Measurements from ENCODE around the gene CYREN.

CYREN gene

DNA sequence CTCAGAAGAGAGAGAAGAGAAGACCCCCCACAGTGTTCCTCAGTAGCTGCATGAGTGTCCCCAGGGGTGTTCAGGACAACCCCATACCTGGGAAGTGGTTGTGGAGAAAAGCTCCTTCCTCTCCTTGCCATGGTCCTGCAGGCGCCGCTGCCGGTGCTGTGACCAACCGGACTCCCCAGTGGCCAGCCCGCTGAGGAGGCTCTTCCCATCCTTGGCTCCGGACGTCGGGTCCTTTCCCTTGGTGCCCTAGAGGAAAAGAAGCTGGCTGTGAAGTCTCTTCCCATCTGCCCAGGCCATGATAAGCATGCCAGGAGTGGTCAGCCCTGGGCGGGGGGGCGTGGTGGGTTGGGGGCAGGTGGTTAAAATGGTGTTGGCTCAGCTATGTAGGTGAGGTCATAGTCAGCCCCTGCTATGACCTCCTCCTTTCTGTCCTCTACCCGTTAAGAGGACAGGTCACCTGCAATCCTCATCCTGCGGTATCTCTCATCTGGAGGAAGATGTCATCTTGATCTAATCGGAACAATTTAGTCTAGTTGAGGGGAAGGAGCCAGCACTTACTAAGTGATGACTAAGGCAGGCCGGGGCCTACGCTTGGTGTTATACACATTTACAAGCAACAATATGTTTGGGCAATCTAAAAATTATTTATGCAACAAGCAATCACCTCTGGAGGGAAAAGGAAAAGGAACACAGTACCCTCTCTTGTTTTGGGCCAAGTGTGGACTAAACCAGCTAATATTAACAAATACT, 27.6 kb upstream of the CYREN start:
- in situ Hi-C loops (cut with MboI; ENCODE audit: low sequenced_read_pairs): no loop called here

GRCh38 chr7:135197343-135197742, 26.8 kb upstream of the CYREN start:
- in situ Hi-C loops (cut with MboI; ENCODE audit: low sequenced_read_pairs): no loop called here

GRCh38 chr7:135195968-135196629, 25.6 kb upstream of the CYREN start:
- in situ Hi-C loops (cut with MboI; ENCODE audit: low sequenced_read_pairs): no loop called here

- in situ Hi-C loops (cut with MboI; ENCODE audit: low sequenced_read_pairs): no loop called here
These were observed 24.6 kb upstream of the CYREN start for GRCh38 chr7:135195156-135195555.

DNA sequence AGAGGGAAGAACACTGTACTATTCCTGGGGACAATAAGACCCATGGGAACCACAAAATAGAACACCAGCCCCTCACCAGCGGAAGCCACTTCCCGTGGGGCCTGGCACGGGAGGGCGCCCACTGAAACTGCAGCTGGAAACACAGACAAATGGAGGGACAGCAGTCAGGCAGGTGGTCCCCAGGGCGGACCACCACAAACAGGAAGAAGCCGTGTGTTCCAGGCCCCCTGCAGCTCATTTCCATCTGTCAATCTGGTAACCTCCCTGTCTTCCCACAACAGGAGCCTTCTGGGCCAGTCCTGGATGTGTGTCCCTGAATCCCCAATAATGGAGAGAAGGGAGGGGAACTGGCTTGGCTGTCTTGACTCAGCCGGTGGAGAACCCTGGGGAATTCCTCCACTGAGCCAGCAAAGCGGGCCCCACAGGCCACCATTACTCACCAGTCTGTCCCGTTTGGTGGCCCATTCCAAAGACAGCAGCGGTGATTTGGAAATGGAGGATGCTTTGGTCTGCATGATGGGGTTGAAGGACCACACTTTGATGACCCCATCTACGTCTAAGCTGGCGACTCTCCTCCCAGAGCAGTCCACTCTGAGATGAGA, 24.1 kb upstream of the CYREN start:
- in situ Hi-C loops (cut with MboI; ENCODE audit: low sequenced_read_pairs): no loop called here

GRCh38 chr7:135193615-135194081, 23.1 kb upstream of the CYREN start:
- in situ Hi-C loops (cut with MboI; ENCODE audit: low sequenced_read_pairs): no loop called here

DNA sequence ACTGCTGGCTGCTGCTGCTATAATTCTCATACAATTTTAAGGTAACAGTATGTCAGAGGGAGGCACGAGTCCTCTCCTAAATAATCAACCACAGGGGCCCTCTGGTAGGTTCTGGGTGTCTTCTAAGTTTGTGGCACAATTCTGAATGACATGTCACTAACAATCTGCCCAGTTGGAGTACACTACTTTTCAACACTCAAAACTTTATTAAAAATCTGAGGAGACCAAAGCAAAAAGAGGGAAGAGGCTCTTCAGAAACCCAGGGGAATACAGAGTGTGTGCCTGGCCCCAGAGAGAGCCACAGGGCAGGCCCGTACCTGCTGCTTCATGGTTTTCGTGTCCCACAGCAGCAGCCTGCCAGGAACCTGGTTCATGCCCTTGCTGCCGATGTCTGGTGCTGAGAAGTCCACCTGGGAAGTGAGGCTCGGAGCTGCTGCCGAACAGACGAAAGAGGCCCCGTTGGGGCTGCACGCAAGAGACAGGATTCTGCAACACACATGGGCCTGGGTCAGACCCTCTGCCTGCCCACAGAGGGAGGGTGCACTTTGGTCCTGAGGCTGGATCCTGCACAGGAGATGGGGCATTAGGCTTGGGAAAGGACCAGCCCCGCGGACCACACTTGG, 22.5 kb upstream of the CYREN start:
- in situ Hi-C loops (cut with MboI; ENCODE audit: low sequenced_read_pairs): no loop called here

DNA sequence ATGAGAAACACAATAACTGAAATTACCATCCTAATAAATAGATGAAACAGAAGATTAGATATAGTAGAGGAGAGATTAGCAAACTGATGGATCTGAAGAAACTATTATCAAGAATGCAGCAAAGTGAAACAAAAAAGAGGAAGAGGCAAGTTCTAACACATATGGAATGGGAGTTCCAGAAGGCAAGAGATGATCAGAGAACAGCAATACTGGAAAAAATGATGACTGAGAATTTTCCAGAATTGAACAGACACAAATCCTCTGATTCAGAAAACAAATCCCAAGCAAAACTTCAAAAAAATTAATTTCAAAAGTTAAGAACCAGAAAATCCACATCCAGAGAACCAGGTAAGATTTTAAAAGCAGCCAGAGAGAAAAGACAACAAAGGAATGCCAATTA, 20.2 kb upstream of the CYREN start:
- in situ Hi-C loops (cut with MboI; ENCODE audit: low sequenced_read_pairs): no loop called here

DNA sequence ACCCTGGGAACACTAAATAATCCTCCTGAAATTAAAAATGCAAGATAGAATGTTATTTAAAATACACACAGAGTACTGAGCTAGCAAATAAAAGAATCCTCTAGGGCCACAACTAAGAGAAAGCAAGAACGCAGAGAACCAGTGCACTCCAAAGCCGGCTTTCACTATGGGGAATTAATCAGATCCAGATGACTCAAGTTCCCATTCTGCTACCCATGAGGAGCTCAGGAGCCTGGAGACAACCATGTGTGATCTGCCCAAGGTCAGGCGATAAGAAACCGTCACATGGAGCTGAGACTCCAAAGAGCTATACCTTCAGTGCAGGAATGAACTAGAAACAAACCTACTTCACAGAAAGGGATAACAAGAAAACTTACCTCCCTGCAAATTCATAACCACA, 19.5 kb upstream of the CYREN start:
- in situ Hi-C loops (cut with MboI; ENCODE audit: low sequenced_read_pairs): no loop called here

GRCh38 chr7:135189221-135189662, 18.7 kb upstream of the CYREN start:
- in situ Hi-C loops (cut with MboI; ENCODE audit: low sequenced_read_pairs): no loop called here

DNA sequence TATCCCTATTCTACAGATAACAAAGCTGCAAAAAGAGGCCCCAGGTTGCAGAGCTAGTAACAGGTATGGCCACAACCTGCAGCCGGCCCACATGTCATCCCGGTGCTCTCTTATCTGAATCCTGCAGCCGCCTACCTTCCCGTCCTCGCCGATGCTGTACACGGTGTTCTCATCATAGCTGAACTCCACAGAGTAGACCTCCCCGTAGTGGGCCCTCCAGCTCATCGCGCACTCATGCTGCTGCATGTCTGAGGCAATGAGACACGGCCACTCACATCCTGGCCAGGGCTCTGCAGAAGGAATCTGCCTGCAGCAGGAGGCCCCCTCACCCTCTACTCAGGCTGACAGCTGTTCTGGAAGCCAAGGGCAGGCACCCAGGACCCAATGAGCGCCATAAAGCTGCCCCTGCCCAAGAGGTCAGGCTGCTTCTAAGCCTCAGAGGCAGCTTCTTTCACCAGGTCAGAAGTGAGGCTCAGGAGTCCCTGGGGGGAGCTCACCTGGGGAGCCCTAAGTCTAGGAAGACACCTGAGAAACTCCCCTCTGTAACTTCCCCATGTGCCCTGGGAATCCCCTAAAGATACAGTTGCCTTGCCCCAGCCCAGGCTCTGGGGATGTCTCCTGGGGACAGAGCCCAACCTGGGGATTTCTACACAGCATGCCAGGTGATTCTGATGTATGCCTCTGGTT, 17.9 kb upstream of the CYREN start:
- in situ Hi-C loops (cut with MboI; ENCODE audit: low sequenced_read_pairs): no loop called here

GRCh38 chr7:135186841-135187253, 16.3 kb upstream of the CYREN start:
- in situ Hi-C loops (cut with MboI; ENCODE audit: low sequenced_read_pairs): no loop called here

DNA sequence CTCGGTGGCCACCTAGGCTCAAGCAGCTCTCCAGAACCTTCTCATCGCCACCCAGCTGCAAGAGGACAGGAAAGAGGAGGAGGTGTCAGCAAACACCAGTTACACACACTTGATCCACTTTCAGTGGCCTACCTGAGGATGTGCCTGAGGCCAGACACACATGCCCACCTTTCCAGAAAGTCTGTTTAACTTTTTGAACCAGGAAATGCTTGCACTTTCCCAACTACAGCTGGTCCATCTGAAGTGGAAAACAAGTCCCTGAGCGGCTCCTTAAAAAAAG, 15.7 kb upstream of the CYREN start:
- in situ Hi-C loops (cut with MboI; ENCODE audit: low sequenced_read_pairs): no loop called here

DNA sequence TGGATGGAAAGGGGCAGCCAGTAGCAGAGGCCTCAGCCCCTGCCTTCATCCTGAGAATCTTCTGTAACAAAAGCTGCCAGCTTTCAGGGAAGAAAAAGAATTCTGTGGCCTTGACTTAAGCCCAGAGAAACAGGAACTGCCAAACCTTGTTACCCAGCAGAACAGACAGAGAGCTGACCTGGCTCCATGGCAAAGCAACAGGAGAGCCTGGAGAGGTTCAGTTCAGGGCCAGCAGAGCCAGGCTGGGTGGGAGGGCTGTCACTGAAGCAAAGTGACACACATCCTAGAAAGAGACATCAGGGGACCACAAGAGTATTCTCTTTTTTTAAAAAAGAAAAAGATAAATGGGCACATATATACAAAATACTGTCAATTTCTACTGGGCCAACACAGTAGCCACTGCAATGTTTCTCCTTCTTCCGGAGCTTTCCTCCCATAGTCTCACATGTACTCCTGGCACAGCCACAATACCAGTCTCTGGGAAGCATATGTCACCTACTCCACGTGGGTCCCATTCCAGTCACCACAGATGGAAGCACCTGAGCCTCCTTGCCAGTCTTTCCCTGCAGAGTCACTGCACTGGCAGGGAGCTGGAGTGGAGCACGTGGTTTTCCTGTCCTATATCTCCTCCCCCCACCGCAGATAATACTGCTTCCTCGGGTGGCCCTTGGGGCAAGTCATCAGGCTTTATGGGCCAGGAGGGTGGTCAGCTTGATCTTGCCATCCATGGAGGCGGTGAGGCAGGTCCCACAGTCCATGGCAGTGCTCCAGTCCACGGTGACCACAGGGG, 15.2 kb upstream of the CYREN start:
- in situ Hi-C loops (cut with MboI; ENCODE audit: low sequenced_read_pairs): no loop called here

GRCh38 chr7:135184254-135184841, 13.8 kb upstream of the CYREN start:
- in situ Hi-C loops (cut with MboI; ENCODE audit: low sequenced_read_pairs): no loop called here

- in situ Hi-C loops (cut with MboI; ENCODE audit: low sequenced_read_pairs): no loop called here
These were observed 13.0 kb upstream of the CYREN start for GRCh38 chr7:135183478-135183877.

DNA sequence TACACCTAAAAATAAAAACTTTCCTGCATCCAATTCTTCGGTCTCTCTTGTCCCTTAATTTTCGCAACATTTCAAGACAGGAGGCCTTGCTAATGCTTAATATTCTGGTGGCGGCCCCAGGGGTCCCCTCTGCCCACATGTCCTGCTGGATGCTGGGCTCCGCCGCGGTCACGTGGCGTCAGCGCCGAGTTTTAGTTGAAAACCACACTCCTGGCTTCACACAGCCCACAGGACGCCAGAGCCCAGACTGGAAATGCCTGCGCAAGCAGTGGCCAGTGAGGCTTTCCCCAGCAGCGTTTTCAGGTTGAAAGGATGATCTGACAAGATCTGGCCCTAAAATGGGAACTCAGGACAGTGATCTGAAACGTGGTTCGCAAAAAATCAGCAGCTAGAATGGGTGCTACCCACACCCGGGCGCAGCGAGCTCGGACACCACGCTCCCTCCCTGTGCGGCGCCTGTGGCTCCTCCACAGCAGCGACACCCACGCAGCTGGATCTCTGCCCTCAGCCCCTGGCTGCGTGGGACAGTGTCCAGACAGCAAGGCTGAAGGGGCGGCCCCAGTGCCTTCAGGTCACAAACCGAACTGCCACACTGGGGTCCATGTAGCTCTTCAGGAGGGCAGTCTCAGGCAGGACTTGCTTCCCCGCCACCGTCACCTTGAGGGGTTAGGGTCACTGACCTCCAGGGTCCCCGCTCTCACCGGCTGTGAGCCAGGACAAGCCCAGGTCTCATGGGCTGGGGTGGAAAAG, 11.6 kb upstream of the CYREN start:
- in situ Hi-C loops (cut with MboI; ENCODE audit: low sequenced_read_pairs): no loop called here

DNA sequence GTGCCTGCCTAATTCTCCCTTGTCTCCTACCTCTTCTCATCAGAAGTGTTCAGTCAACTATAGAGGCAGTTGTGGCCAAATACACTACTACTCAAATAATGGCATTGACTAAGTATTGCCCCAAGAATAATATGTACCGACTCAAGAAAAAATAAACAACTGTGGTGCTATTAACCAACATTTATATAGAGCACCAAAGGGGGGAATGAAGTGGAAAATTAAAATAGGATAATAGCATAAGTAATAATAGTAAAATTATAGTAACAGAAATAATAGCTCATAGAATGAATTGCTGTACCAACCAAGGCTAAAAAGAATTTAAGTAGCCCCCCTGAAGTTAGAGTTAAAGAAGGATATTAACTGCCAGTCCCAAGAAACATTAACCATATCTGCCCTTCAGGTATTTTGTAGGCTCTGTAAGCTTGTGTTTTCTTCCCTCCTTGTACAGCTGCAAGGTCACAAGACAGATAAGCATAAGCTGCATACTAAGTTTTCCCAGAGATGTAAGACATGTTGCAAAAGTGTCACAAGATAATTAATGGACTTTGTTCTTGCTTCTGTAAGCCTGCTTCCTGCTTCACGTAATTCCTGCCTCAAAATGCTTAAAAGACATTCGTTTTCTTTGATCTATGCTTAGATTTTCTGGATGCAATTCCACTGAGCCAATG, 10.9 kb upstream of the CYREN start:
- in situ Hi-C loops (cut with MboI; ENCODE audit: low sequenced_read_pairs): no loop called here

- in situ Hi-C loops (cut with MboI; ENCODE audit: low sequenced_read_pairs): no loop called here
These were observed 9.6 kb upstream of the CYREN start for GRCh38 chr7:135180122-135180521.
